Measurements from ENCODE around the gene POPDC3. TPM values are rescaled to one million over a fixed set of nuclear protein-coding genes. Genes with fewer than 3 reads are reported as not detected.
A peak's percentile ranks its signal among the peaks of the same experiment; 100 is the strongest.
"Not testable (repeated sequence)": the region's sequence is repeated elsewhere in the genome, so short reads cannot be mapped to it uniquely, and the experiment has no call there.

POPDC3 gene
- total RNA-seq, 1 donor from 2014 or later = 1.7 TPM

- no peak for DNase-seq (ENCODE audit: low spot score)
Observed at GRCh38 chr6:105196076-105196475, 16.3 kb upstream of the POPDC3 start.

GRCh38 chr6:105194591-105194990 lies 14.8 kb upstream of the POPDC3 start:
- DNase-seq (ENCODE audit: low spot score) = no peak

- no peak for DNase-seq (ENCODE audit: low spot score)
Observed at GRCh38 chr6:105194106-105194505, 14.3 kb upstream of the POPDC3 start.

GRCh38 chr6:105193647-105194046 lies 13.8 kb upstream of the POPDC3 start:
- no peak for DNase-seq (ENCODE audit: low spot score)

GRCh38 chr6:105192707-105193465 lies 13.1 kb upstream of the POPDC3 start:
- peak; percentile 72 for DNase-seq (ENCODE audit: low spot score)

- DNase-seq (ENCODE audit: low spot score) = no peak
Observed at GRCh38 chr6:105191351-105191750, 11.5 kb upstream of the POPDC3 start.

- DNase-seq (ENCODE audit: low spot score) = peak; percentile 95
Observed at GRCh38 chr6:105189026-105189820, 9.4 kb upstream of the POPDC3 start.

- DNase-seq (ENCODE audit: low spot score) = no peak
Observed at GRCh38 chr6:105188251-105188650, 8.4 kb upstream of the POPDC3 start.

- DNase-seq (ENCODE audit: low spot score) = no peak
Observed at GRCh38 chr6:105186576-105186975, 6.8 kb upstream of the POPDC3 start.

GRCh38 chr6:105184921-105185320 lies 5.1 kb upstream of the POPDC3 start:
- no peak for DNase-seq (ENCODE audit: low spot score)

GRCh38 chr6:105181981-105182515 lies 2.2 kb upstream of the POPDC3 start:
- no peak for DNase-seq (ENCODE audit: low spot score)

GRCh38 chr6:105178636-105179035 lies 1.2 kb downstream of the POPDC3 start:
- DNase-seq (ENCODE audit: low spot score) = no peak

GRCh38 chr6:105178110-105178509 lies 1.7 kb downstream of the POPDC3 start:
- DNase-seq (ENCODE audit: low spot score) = no peak

GRCh38 chr6:105177556-105177955 lies 2.3 kb downstream of the POPDC3 start:
- no peak for DNase-seq (ENCODE audit: low spot score)

GRCh38 chr6:105174512-105174911 lies 5.3 kb downstream of the POPDC3 start:
- no peak for DNase-seq (ENCODE audit: low spot score)

GRCh38 chr6:105172515-105172914 lies 7.3 kb downstream of the POPDC3 start:
- not testable (repeated sequence) for DNase-seq (ENCODE audit: low spot score)

- DNase-seq (ENCODE audit: low spot score) = no peak
Observed at GRCh38 chr6:105170059-105170458, 9.8 kb downstream of the POPDC3 start.

GRCh38 chr6:105167914-105168313 lies 11.9 kb downstream of the POPDC3 start:
- DNase-seq (ENCODE audit: low spot score) = no peak

- DNase-seq (ENCODE audit: low spot score) = peak; percentile 44
Observed at GRCh38 chr6:105164418-105164817, 15.4 kb downstream of the POPDC3 start.

- no peak for DNase-seq (ENCODE audit: low spot score)
Observed at GRCh38 chr6:105163183-105163582, 16.6 kb downstream of the POPDC3 start.

- DNase-seq (ENCODE audit: low spot score) = no peak
Observed at GRCh38 chr6:105162377-105162776, 17.4 kb downstream of the POPDC3 start.

GRCh38 chr6:105161421-105161820 lies 18.4 kb downstream of the POPDC3 start:
- DNase-seq (ENCODE audit: low spot score) = no peak

- DNase-seq (ENCODE audit: low spot score) = no peak
Observed at GRCh38 chr6:105153676-105154075, 26.1 kb downstream of the POPDC3 start.
